HEK293T (cell line): ENCODE results near the gene CEP162.
"Not testable (repeated sequence)": the region's sequence is repeated elsewhere in the genome, so short reads cannot be mapped to it uniquely, and the experiment has no call there.

Experiments
- CTCF ChIA-PET: fragments of 350-600 bp; formaldehyde crosslinking; extraction: SDS; loops from one replicate; lab custom pipeline; 2021; ENCODE audit warnings: antibody characterized with exemption, inconsistent platforms; lab: Yijun Ruan, JAX
- POLR2A ChIA-PET: fragments of 350-600 bp; formaldehyde crosslinking; extraction: SDS; loops from one replicate; lab custom pipeline; 2020; ENCODE audit warnings: antibody characterized with exemption, inconsistent platforms; lab: Yijun Ruan, JAX
- DNase-seq: peaks from one replicate; pipeline ENCODE4 v3.0.0; 2012; ENCODE audit warnings: mixed read lengths; ENCODE audit errors: extremely low spot score
- ARNT ChIP-seq: fragments of 450-650 bp; IDR thresholded peaks from 2 replicates; pipeline ENCODE4 v1.6.1; 2017; ENCODE audit warnings: mild to moderate bottlenecking
- BHLHE40 ChIP-seq: fragments of 450-650 bp; IDR thresholded peaks from 2 replicates; pipeline ENCODE4 v1.6.1; 2016; ENCODE audit warnings: mild to moderate bottlenecking, moderate library complexity, borderline replicate concordance
- CTBP1 ChIP-seq: fragments of 450-650 bp; IDR thresholded peaks from 2 replicates; pipeline ENCODE4 v1.6.1; 2016; ENCODE audit warnings: borderline replicate concordance
- ELF4 ChIP-seq: fragments of 450-650 bp; IDR thresholded peaks from 2 replicates; pipeline ENCODE4 v1.6.1; 2017; ENCODE audit warnings: antibody characterized with exemption
- FOXA1 ChIP-seq: fragments of 450-650 bp; IDR thresholded peaks from 2 replicates; pipeline ENCODE4 v1.6.1; 2016; ENCODE audit warnings: mild to moderate bottlenecking
- FOXK2 ChIP-seq: fragments of 450-650 bp; IDR thresholded peaks from 2 replicates; pipeline ENCODE4 v1.6.1; 2016; ENCODE audit warnings: mild to moderate bottlenecking
- FOXM1 ChIP-seq: fragments of 450-650 bp; IDR thresholded peaks from 2 replicates; pipeline ENCODE4 v1.6.1; 2017; ENCODE audit warnings: mild to moderate bottlenecking, borderline replicate concordance
- HDGF ChIP-seq: fragments of 450-650 bp; IDR thresholded peaks from 2 replicates; pipeline ENCODE4 v1.6.1; 2017; ENCODE audit warnings: antibody characterized with exemption, borderline replicate concordance
- L3MBTL2 ChIP-seq: fragments of 450-650 bp; conservative IDR thresholded peaks from 2 replicates; pipeline ENCODE4 v1.6.1; 2016; ENCODE audit warnings: mild to moderate bottlenecking
- LEF1 ChIP-seq: fragments of 450-650 bp; IDR thresholded peaks from 2 replicates; pipeline ENCODE4 v1.6.1; 2017; ENCODE audit warnings: mild to moderate bottlenecking, borderline replicate concordance
- NFRKB ChIP-seq: fragments of 450-650 bp; IDR thresholded peaks from 2 replicates; pipeline ENCODE4 v1.6.1; 2016; ENCODE audit warnings: mild to moderate bottlenecking, moderate library complexity
- SP1 ChIP-seq: fragments of 450-650 bp; IDR thresholded peaks from 2 replicates; pipeline ENCODE4 v1.6.1; 2017
- SUZ12 ChIP-seq: fragments of 450-650 bp; IDR thresholded peaks from 2 replicates; pipeline ENCODE4 v1.6.1; 2016; ENCODE audit warnings: mild to moderate bottlenecking
- TARDBP ChIP-seq: fragments of 450-650 bp; IDR thresholded peaks from 2 replicates; pipeline ENCODE4 v1.6.1; 2016
- ZNF384 ChIP-seq: fragments of 450-650 bp; IDR thresholded peaks from 2 replicates; pipeline ENCODE4 v1.6.1; 2016
- TF ChIP-seq, protein P1 (sequence below): fragments of 450-650 bp; IDR thresholded peaks from 2 replicates; pipeline ENCODE4 v1.6.1; 2016

Gene CEP162

DNA sequence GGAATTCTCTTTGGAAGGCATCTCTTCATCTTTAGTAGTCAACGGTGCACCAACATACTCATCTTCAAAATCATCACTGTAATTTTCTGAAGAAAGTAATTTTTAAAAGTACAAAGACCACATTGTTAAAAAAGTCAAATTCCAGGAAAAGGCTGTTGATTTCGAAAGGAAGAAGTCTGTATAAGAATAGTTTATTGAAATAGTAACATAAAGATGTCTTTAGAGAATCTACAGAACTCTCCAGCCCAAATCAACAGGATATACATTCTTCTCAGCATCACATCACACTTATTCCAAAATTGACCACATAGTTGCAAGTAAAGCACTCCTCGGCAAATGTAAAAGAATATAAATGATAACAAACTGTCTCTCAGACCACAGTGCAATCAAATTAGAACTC lies 23.4 kb downstream of the CEP162 start:
- ChIA-PET POLR2A (no interaction called here), CTCF (no interaction called here)
- TF ChIP-seq L3MBTL2 (no peak), LEF1 (no peak), BHLHE40 (no peak), SP1 (no peak), ARNT (no peak)
- DNase-seq: no peak

DNA sequence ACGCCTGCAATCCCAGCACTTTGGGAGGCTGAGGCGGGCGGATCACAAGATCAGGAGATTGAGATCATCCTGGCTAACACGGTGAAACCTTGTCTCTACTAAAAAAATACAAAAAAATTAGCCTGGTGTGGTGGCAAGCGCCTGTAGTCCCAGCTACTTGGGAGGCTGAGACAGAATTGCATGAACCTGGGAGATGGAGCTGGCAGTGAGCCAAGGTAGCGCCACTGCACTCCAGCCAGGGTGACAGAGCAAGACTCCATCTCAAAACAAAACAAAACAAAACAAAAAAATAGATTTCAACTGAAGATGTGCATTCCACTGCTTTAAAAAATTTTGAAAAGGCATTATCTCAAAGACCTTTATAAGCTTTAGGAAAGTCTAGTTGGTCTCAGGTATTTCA lies 27.5 kb downstream of the CEP162 start:
- DNase-seq, CTCF ChIA-PET, POLR2A ChIA-PET: not testable (repeated sequence)

DNA sequence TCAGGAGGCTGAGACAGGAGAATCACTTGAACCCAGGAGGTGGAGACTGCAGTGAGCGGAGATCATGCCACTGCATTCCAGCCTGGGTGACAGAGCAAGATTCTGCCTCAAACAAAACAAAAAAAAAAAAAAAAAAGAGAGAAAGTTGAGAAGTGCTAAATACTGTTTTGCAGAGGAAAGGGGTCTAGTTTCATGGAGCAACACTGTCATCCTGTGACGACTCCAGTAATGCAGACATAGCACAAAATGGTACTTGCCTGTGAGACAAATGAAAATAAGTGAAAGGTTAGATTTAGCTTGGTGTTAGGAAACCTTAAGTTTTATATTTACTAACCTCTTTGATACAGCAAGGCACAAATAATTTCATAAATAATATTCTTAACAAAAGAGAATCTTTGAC lies 29.7 kb downstream of the CEP162 start:
- POLR2A ChIA-PET: no interaction called here
- TF ChIP-seq SP1 (no peak), HDGF (no peak), L3MBTL2 (no peak), CTBP1 (no peak), NFRKB (no peak), ARNT (no peak), LEF1 (no peak), FOXA1 (no peak), BHLHE40 (no peak), SUZ12 (no peak), ELF4 (no peak), TARDBP (no peak), FOXK2 (no peak), FOXM1 (no peak), ZNF384 (no peak)
- TF ChIP-seq, protein P1, sequence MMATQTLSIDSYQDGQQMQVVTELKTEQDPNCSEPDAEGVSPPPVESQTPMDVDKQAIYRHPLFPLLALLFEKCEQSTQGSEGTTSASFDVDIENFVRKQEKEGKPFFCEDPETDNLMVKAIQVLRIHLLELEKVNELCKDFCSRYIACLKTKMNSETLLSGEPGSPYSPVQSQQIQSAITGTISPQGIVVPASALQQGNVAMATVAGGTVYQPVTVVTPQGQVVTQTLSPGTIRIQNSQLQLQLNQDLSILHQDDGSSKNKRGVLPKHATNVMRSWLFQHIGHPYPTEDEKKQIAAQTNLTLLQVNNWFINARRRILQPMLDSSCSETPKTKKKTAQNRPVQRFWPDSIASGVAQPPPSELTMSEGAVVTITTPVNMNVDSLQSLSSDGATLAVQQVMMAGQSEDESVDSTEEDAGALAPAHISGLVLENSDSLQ: no peak
- no peak for DNase-seq
- CTCF ChIA-PET: no interaction called here

GRCh38 chr6:84193114-84193708 lies 34.2 kb downstream of the CEP162 start:
- ChIA-PET CTCF (no interaction called here), POLR2A (no interaction called here)
- TF ChIP-seq, protein P1: peak; percentile 53; the same call in 1 of the 2 replicates
- TF ChIP-seq BHLHE40: no peak
- no peak for DNase-seq

- POLR2A ChIA-PET: no interaction called here
- TF ChIP-seq LEF1: no peak
- DNase-seq: no peak
- CTCF ChIA-PET: no interaction called here
These were observed 35.6 kb downstream of the CEP162 start for GRCh38 chr6:84191802-84192201.

- CTCF ChIA-PET, DNase-seq, POLR2A ChIA-PET: not testable (repeated sequence)
These were observed 38.1 kb downstream of the CEP162 start for GRCh38 chr6:84189356-84189755.

GRCh38 chr6:84183430-84183829 lies 44.0 kb downstream of the CEP162 start:
- ChIA-PET CTCF (no interaction called here), POLR2A (no interaction called here)
- no peak for DNase-seq
- TF ChIP-seq LEF1 (no peak), L3MBTL2 (no peak), FOXA1 (no peak), ARNT (no peak), TARDBP (no peak), SP1 (no peak), NFRKB (no peak), FOXM1 (no peak), HDGF (no peak), ELF4 (no peak), SUZ12 (no peak), FOXK2 (no peak), BHLHE40 (no peak)
- TF ChIP-seq, protein P1: no peak

- TF ChIP-seq LEF1 (no peak), TARDBP (no peak), CTBP1 (no peak), FOXM1 (no peak), NFRKB (no peak), L3MBTL2 (no peak), FOXK2 (no peak), SUZ12 (no peak)
- TF ChIP-seq, protein P1: no peak
- ChIA-PET POLR2A (no interaction called here), CTCF (no interaction called here)
- no peak for DNase-seq
These were observed 45.4 kb downstream of the CEP162 start for GRCh38 chr6:84182001-84182400.
